GM18951 (cell line): ENCODE results near the gene NUAK1.

Experiments
- POLR2A ChIP-seq: IDR thresholded peaks from 4 replicates; pipeline ENCODE4 v1.6.1; 2011; ENCODE audit warnings: mild to moderate bottlenecking; ENCODE audit not compliant: insufficient read length, insufficient read depth; ENCODE audit errors: extremely low read depth
- in situ Hi-C: fragments of 300-500 bp; cut with MboI; formaldehyde crosslinking; loops from one replicate; pipeline ENCODE4 v1.12.0; 2022; ENCODE audit warnings: low sequenced_read_pairs, mixed read lengths, inconsistent platforms; ENCODE audit not compliant: unreplicated experiment

The NUAK1 gene

GRCh38 chr12:106072751-106073150 lies 66.0 kb downstream of the NUAK1 start:
- in situ Hi-C loops = no loop called here
- no peak for TF ChIP-seq POLR2A

- in situ Hi-C loops = no loop called here
- no peak for TF ChIP-seq POLR2A
Observed at GRCh38 chr12:106071686-106072085, 67.1 kb downstream of the NUAK1 start.

GRCh38 chr12:106070611-106071010 lies 68.1 kb downstream of the NUAK1 start:
- in situ Hi-C loops = no loop called here

GRCh38 chr12:106070147-106070546 lies 68.6 kb downstream of the NUAK1 start:
- in situ Hi-C loops = no loop called here
- no peak for TF ChIP-seq POLR2A

More at GRCh38 chr12:106070611-106071010, 68.1 kb downstream of the NUAK1 start:
- TF ChIP-seq POLR2A = no peak

- in situ Hi-C loops = no loop called here
- no peak for TF ChIP-seq POLR2A
Observed at GRCh38 chr12:106068296-106068695, 70.5 kb downstream of the NUAK1 start.

- no peak for TF ChIP-seq POLR2A
- in situ Hi-C loops = no loop called here
Observed at GRCh38 chr12:106067606-106068205, 71.0 kb downstream of the NUAK1 start.

- in situ Hi-C loops = no loop called here
- TF ChIP-seq POLR2A = no peak
Observed at GRCh38 chr12:106066726-106067325, 71.9 kb downstream of the NUAK1 start.

GRCh38 chr12:106066051-106066705 lies 72.6 kb downstream of the NUAK1 start:
- TF ChIP-seq POLR2A = no peak
- in situ Hi-C loops = no loop called here

- in situ Hi-C loops = no loop called here
- no peak for TF ChIP-seq POLR2A
Observed at GRCh38 chr12:106065506-106065905, 73.2 kb downstream of the NUAK1 start.

- TF ChIP-seq POLR2A = no peak
- in situ Hi-C loops = no loop called here
Observed at GRCh38 chr12:106064721-106065021, 74.1 kb downstream of the NUAK1 start.

GRCh38 chr12:106063826-106064720 lies 74.7 kb downstream of the NUAK1 start:
- in situ Hi-C loops = no loop called here
- no peak for TF ChIP-seq POLR2A

GRCh38 chr12:106062693-106063092 lies 76.1 kb downstream of the NUAK1 start:
- in situ Hi-C loops = no loop called here

GRCh38 chr12:106058256-106059182 lies 80.2 kb downstream of the NUAK1 start:
- in situ Hi-C loops = no loop called here

More at GRCh38 chr12:106062693-106063092, 76.1 kb downstream of the NUAK1 start:
- no peak for TF ChIP-seq POLR2A

GRCh38 chr12:106054049-106054448 lies 84.7 kb downstream of the NUAK1 start:
- in situ Hi-C loops = no loop called here
- no peak for TF ChIP-seq POLR2A

More at GRCh38 chr12:106058256-106059182, 80.2 kb downstream of the NUAK1 start:
- TF ChIP-seq POLR2A = no peak
